ENCODE measurements around the gene R3HDM1. TPM values are rescaled to one million over a fixed set of nuclear protein-coding genes. Genes with fewer than 3 reads are reported as not detected.

R3HDM1 gene
- polyA plus RNA-seq, 1 donor from 2014 or later = 30.3 TPM

DNA sequence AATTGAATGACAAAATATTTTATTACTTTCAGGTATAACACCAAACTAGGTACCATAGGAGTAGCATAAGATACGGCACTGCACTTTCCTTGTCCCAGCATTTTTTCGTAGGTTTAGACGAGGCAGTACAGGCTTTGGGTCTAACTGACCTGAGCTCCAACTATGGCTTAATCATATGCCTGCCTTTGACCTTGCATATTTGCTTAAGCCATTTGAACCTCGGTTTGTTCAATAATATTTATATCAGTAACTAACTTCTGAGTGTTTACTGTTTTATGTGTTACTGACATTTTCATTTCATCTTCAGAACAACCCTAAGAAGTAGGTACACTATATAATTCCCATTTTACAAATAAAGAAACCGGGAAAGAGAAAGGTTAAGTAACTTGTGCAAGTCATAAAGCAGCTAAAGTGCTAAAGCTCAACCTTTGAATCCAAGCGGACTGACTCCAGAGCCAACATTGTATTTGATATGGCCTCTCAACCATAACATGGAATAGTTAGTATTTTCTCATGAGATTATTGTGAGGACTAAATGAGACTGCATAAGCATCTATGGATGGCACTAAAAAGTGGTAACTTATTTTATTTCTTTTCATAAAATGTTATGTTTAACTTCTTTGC, 104.0 kb downstream of the R3HDM1 start:
- no peak overlapping the region for H3K27ac ChIP-seq (ENCODE audit: low read length)
- TF ChIP-seq SMC3 (conservative IDR thresholded peaks at IDR 0.05; ENCODE audit: poor library complexity) = no peak
- TF ChIP-seq EP300 (conservative IDR thresholded peaks at IDR 0.05; ENCODE audit: poor library complexity, severe bottlenecking) = no peak
- TF ChIP-seq MXI1 (conservative IDR thresholded peaks at IDR 0.05; ENCODE audit: poor library complexity, severe bottlenecking) = no peak
- TF ChIP-seq, protein P1, sequence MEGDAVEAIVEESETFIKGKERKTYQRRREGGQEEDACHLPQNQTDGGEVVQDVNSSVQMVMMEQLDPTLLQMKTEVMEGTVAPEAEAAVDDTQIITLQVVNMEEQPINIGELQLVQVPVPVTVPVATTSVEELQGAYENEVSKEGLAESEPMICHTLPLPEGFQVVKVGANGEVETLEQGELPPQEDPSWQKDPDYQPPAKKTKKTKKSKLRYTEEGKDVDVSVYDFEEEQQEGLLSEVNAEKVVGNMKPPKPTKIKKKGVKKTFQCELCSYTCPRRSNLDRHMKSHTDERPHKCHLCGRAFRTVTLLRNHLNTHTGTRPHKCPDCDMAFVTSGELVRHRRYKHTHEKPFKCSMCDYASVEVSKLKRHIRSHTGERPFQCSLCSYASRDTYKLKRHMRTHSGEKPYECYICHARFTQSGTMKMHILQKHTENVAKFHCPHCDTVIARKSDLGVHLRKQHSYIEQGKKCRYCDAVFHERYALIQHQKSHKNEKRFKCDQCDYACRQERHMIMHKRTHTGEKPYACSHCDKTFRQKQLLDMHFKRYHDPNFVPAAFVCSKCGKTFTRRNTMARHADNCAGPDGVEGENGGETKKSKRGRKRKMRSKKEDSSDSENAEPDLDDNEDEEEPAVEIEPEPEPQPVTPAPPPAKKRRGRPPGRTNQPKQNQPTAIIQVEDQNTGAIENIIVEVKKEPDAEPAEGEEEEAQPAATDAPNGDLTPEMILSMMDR (IDR thresholded peaks at IDR 0.05; ENCODE audit: poor library complexity, severe bottlenecking) = no peak
- TF ChIP-seq, protein P2, sequence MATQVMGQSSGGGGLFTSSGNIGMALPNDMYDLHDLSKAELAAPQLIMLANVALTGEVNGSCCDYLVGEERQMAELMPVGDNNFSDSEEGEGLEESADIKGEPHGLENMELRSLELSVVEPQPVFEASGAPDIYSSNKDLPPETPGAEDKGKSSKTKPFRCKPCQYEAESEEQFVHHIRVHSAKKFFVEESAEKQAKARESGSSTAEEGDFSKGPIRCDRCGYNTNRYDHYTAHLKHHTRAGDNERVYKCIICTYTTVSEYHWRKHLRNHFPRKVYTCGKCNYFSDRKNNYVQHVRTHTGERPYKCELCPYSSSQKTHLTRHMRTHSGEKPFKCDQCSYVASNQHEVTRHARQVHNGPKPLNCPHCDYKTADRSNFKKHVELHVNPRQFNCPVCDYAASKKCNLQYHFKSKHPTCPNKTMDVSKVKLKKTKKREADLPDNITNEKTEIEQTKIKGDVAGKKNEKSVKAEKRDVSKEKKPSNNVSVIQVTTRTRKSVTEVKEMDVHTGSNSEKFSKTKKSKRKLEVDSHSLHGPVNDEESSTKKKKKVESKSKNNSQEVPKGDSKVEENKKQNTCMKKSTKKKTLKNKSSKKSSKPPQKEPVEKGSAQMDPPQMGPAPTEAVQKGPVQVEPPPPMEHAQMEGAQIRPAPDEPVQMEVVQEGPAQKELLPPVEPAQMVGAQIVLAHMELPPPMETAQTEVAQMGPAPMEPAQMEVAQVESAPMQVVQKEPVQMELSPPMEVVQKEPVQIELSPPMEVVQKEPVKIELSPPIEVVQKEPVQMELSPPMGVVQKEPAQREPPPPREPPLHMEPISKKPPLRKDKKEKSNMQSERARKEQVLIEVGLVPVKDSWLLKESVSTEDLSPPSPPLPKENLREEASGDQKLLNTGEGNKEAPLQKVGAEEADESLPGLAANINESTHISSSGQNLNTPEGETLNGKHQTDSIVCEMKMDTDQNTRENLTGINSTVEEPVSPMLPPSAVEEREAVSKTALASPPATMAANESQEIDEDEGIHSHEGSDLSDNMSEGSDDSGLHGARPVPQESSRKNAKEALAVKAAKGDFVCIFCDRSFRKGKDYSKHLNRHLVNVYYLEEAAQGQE (IDR thresholded peaks at IDR 0.05; ENCODE audit: borderline replicate concordance) = no peak
- H3K4me3 ChIP-seq (ENCODE audit: low read length) = no peak overlapping the region
- H3K27me3 ChIP-seq (ENCODE audit: insufficient read depth, low read depth, low read length) = no peaks in the 10 kb centered on the region
- H3K9me2 ChIP-seq (ENCODE audit: insufficient read depth, low read length) = no peaks in the 10 kb centered on the region
- H3F3A ChIP-seq (ENCODE audit: insufficient read depth, low read length, poor library complexity, severe bottlenecking) = no peaks in the 10 kb centered on the region
- no peaks in the 10 kb centered on the region for H3K9me3 ChIP-seq (ENCODE audit: low read length)
- H3K36me3 ChIP-seq (ENCODE audit: insufficient read depth, low read length) = peaks cover 7% of the 10 kb centered on the region
- no peaks in the 10 kb centered on the region for H4K20me1 ChIP-seq (ENCODE audit: insufficient read depth)
- no peak overlapping the region for H3K9ac ChIP-seq (ENCODE audit: low read length)
- no peak overlapping the region for H3K4me2 ChIP-seq (ENCODE audit: low read length)
- H2AFZ ChIP-seq (ENCODE audit: low read depth, low read length) = no peak overlapping the region
- H3K79me2 ChIP-seq (replicated peaks; ENCODE audit: insufficient read depth, low read length) = no peaks in the 10 kb centered on the region

DNA sequence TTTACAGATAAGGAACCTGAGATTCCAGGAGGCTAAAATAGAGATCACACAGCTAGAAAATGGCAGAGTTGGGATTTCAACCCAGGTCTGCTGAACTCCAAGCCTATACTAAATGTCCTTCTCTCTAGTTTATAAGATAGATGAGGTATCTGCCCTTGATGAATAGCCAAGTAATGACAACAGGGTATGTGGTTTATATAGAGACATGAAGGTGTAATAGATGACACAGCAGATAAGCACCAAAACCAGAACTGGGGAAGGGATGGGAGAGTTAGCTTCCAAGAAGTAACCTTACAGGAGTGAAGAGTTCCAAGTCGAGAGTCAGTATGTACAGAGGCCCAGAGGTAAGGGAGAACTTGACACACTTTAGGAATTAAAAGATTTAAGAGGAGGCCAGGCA, 105.7 kb downstream of the R3HDM1 start:
- no peaks in the 10 kb centered on the region for H3K79me2 ChIP-seq (replicated peaks; ENCODE audit: insufficient read depth, low read length)
- H3K4me3 ChIP-seq (ENCODE audit: low read length) = no peak overlapping the region
- H3K9ac ChIP-seq (ENCODE audit: low read length) = no peak overlapping the region
- H4K20me1 ChIP-seq (ENCODE audit: insufficient read depth) = no peaks in the 10 kb centered on the region
- no peaks in the 10 kb centered on the region for H3F3A ChIP-seq (ENCODE audit: insufficient read depth, low read length, poor library complexity, severe bottlenecking)
- no peak overlapping the region for H3K4me2 ChIP-seq (ENCODE audit: low read length)
- no peak overlapping the region for H3K27ac ChIP-seq (ENCODE audit: low read length)
- no peaks in the 10 kb centered on the region for H3K9me2 ChIP-seq (ENCODE audit: insufficient read depth, low read length)
- peaks cover 7% of the 10 kb centered on the region for H3K36me3 ChIP-seq (ENCODE audit: insufficient read depth, low read length)
- no peaks in the 10 kb centered on the region for H3K27me3 ChIP-seq (ENCODE audit: insufficient read depth, low read depth, low read length)
- H3K9me3 ChIP-seq (ENCODE audit: low read length) = no peaks in the 10 kb centered on the region
- H2AFZ ChIP-seq (ENCODE audit: low read depth, low read length) = no peak overlapping the region
- TF ChIP-seq MXI1 (conservative IDR thresholded peaks at IDR 0.05; ENCODE audit: poor library complexity, severe bottlenecking) (no peak), POLR2AphosphoS5 (IDR thresholded peaks at IDR 0.05) (no peak), SMC3 (conservative IDR thresholded peaks at IDR 0.05; ENCODE audit: poor library complexity) (no peak), EZH2 (IDR thresholded peaks at IDR 0.05; ENCODE audit: borderline replicate concordance, insufficient read depth, low read length, poor library complexity, severe bottlenecking) (no peak), RAD21 (conservative IDR thresholded peaks at IDR 0.05) (no peak), EP300 (conservative IDR thresholded peaks at IDR 0.05; ENCODE audit: poor library complexity, severe bottlenecking) (no peak), TAF1 (IDR thresholded peaks at IDR 0.05; ENCODE audit: low read depth) (no peak)
- TF ChIP-seq, protein P1 (IDR thresholded peaks at IDR 0.05; ENCODE audit: poor library complexity, severe bottlenecking) = no peak
- TF ChIP-seq, protein P2 (IDR thresholded peaks at IDR 0.05; ENCODE audit: borderline replicate concordance) = no peak
